Liver (tissue), 9 donors: ENCODE results near the gene TRAF7. TPM values are rescaled to one million over a fixed set of nuclear protein-coding genes. Genes with fewer than 3 reads are reported as not detected.
A peak's percentile ranks its signal among the peaks of the same experiment; 100 is the strongest.

Source experiments
- DNase-seq: peaks from one replicate; pipeline ENCODE4 v3.0.0-alpha.2; 2017; ENCODE audit warnings: low spot score
- H3K27ac ChIP-seq, 2 donors: one replicate each; pipeline ENCODE4 v1.7.0; 2013; ENCODE audit warnings: inconsistent platforms in 2 of 2, low read length in 2 of 2, control low read depth in 1 of 2, low read depth in 1 of 2, mild to moderate bottlenecking in 1 of 2
- H3K27me3 ChIP-seq, 4 donors: one replicate each; pipeline versions ENCODE4 v1.6.1 to v1.7.0; 2013; ENCODE audit warnings: low read length in 3 of 4, inconsistent platforms in 1 of 4, mild to moderate bottlenecking in 1 of 4, moderate library complexity in 1 of 4; ENCODE audit not compliant: control insufficient read depth in 4 of 4, insufficient read depth in 4 of 4
- H3K36me3 ChIP-seq, 4 donors: one replicate each; pipeline versions ENCODE4 v1.6.1 to v1.7.0; 2013; ENCODE audit warnings: low read length in 3 of 4, mild to moderate bottlenecking in 3 of 4, low read depth in 1 of 4, moderate library complexity in 1 of 4; ENCODE audit not compliant: control insufficient read depth in 4 of 4, insufficient read depth in 3 of 4
- H3K4me1 ChIP-seq, 4 donors: one replicate each; pipeline versions ENCODE4 v1.6.1 to v1.7.0; 2013; ENCODE audit warnings: low read length in 3 of 4, mild to moderate bottlenecking in 3 of 4, moderate library complexity in 1 of 4; ENCODE audit not compliant: control insufficient read depth in 4 of 4, insufficient read depth in 4 of 4
- H3K4me3 ChIP-seq, 3 donors: one replicate each; pipeline versions ENCODE4 v1.6.1 to v1.7.0; 2013; ENCODE audit warnings: low read length in 3 of 3, control low read depth in 1 of 3, low read depth in 1 of 3, mild to moderate bottlenecking in 1 of 3
- H3K9ac ChIP-seq, 2 donors: one replicate each; pipeline ENCODE4 v1.7.0; 2013; ENCODE audit warnings: low read length in 2 of 2, mild to moderate bottlenecking in 2 of 2, moderate library complexity in 2 of 2, control low read depth in 1 of 2, low read depth in 1 of 2
- H3K9me3 ChIP-seq, 4 donors: one replicate each; pipeline versions ENCODE4 v1.6.1 to v1.7.0; 2013; ENCODE audit warnings: low read length in 3 of 4; ENCODE audit not compliant: control insufficient read depth in 4 of 4
- ATF3 ChIP-seq: IDR thresholded peaks from 2 replicates; pipeline ENCODE4 v1.6.1; 2016; ENCODE audit warnings: antibody characterized with exemption
- CTCF ChIP-seq: fragments of 150-350 bp; IDR thresholded peaks from 2 replicates; pipeline ENCODE4 v1.5.1; 2017; ENCODE audit warnings: improper control_type of control experiment, low read depth, low read length; ENCODE audit not compliant: missing input control
- EGR1 ChIP-seq, 2 donors: IDR thresholded peaks; 2 replicates each; pipeline ENCODE4 v1.6.1; 2016 to 2018; ENCODE audit warnings: antibody characterized with exemption in 2 of 2, low read depth in 2 of 2
- FOXA2 ChIP-seq: IDR thresholded peaks from 2 replicates; pipeline ENCODE4 v1.6.1; 2016; ENCODE audit warnings: antibody characterized with exemption
- MAX ChIP-seq: IDR thresholded peaks from 2 replicates; pipeline ENCODE4 v1.6.1; 2016; ENCODE audit warnings: antibody characterized with exemption
- NR2F2 ChIP-seq: IDR thresholded peaks from 2 replicates; pipeline ENCODE4 v1.6.1; 2016; ENCODE audit warnings: antibody characterized with exemption
- RAD21 ChIP-seq, 2 donors: IDR thresholded peaks; 2 replicates each; pipeline ENCODE4 v1.6.1; 2016; ENCODE audit warnings: antibody characterized with exemption in 2 of 2, mild to moderate bottlenecking in 2 of 2
- WGBS: extraction: QIAGEN DNeasy Blood & Tissue Kit; methylation state at CpG from one replicate; pipeline ENCODE4 v1.1.7; 2013; 5-methylcytosine and 5-hydroxymethylcytosine counted together
- polyA plus RNA-seq, 2 donors: library from polyadenylated mRNA; stranded (reverse) in 1 of 2; unstranded in 1 of 2; fragments of 200-250 nt in 1 of 2; fragments of >200 nt in 1 of 2; fragmentation: Nextera tagmentation in 1 of 2; extraction: Ambion mirVana in 1 of 2; gene quantifications; one replicate each; pipeline versions ENCODE4 v1.2.1 to v1.2.3, GENCODE V29; 2013 to 2015
- total RNA-seq, 2 donors: library from RNA; depleted of rRNA; stranded (reverse); fragments of >200 nt; gene quantifications; one replicate each; pipeline ENCODE4 v1.2.3, GENCODE V29; 2014
- donor health status: healthy.
- donor health status: healthy.
- donor health status: healthy.
- donor health status: healthy.
- donor health status: healthy.

Gene TRAF7
- total and polyA plus RNA-seq, 4 donors = 14.7 to 36.6 (median 34.0) TPM

GRCh38 chr16:2213817-2214718, 58.5 kb downstream of the TRAF7 start:
- TF ChIP-seq CTCF (no peak), RAD21 (IDR thresholded peaks at IDR 0.05) (no peak), ATF3 (no peak), EGR1 (IDR thresholded peaks at IDR 0.05; ENCODE audit: low read depth in 2 of 2) (no peak)
- Histone ChIP-seq H3K36me3 (peaks cover 0 to 5% (median 2%) of the 10 kb centered on the region in 4 donors), H3K4me3 (peak overlapping the region; percentile 59 to 93 (median 75)), H3K9ac (peak overlapping the region; percentile 41 to 74), H3K4me1 (peaks cover 5 to 24% (median 19%) of the 10 kb centered on the region in 4 donors), H3K27ac (peak overlapping the region; percentile 34 to 69), H3K9me3 (no peaks in the 10 kb centered on the region), H3K27me3 (no peaks in the 10 kb centered on the region)
- DNase-seq = no peak
- 2% methylated on average over 98 of the region's 98 CpGs for WGBS

- H3K9me3 ChIP-seq = no peaks in the 10 kb centered on the region
- DNase-seq = no peak
- H3K9ac ChIP-seq = peak within 1 kb of the TSS; percentile 93 to 94
- WGBS = under 1% methylated on average over 48 of the region's 48 CpGs
- peaks cover 0 to 3% (median under 1%) of the 10 kb centered on the region in 4 donors for H3K36me3 ChIP-seq
- H3K27me3 ChIP-seq = no peaks in the 10 kb centered on the region
- peak within 1 kb of the TSS; percentile 76 to 93 (median 82) for H3K4me3 ChIP-seq
- TF ChIP-seq EGR1 (IDR thresholded peaks at IDR 0.05; ENCODE audit: low read depth in 2 of 2) (peak in 1 of 2 donors; percentile 72), FOXA2 (no peak), ATF3 (no peak)
- H3K4me1 ChIP-seq = peaks cover 5 to 24% (median 19%) of the 10 kb centered on the region in 4 donors
- peak within 1 kb of the TSS; percentile 96 to 98 for H3K27ac ChIP-seq
Measured at GRCh38 chr16:2214719-2214968, 59.1 kb downstream of the TRAF7 start, which contains the start of gene PGP. Gene PGP, minus strand, starts transcription at chr16:2214840. Its CDS starts 63 bp downstream, at chr16:2214777.

- Histone ChIP-seq H3K27me3 (no peaks in the 10 kb centered on the region), H3K9ac (no peak overlapping the region), H3K36me3 (peaks cover 0 to 3% (median 0%) of the 10 kb centered on the region in 4 donors), H3K4me3 (no peak overlapping the region), H3K9me3 (no peaks in the 10 kb centered on the region), H3K4me1 (peaks cover 5 to 24% (median 19%) of the 10 kb centered on the region in 4 donors), H3K27ac (no peak overlapping the region)
- no peak for DNase-seq
- 96% methylated on average over 4 of the region's 4 CpGs for WGBS
- TF ChIP-seq MAX (no peak), NR2F2 (no peak)
Measured at GRCh38 chr16:2216330-2216729, 60.7 kb downstream of the TRAF7 start.
